Activated CD4-positive, alpha-beta T cell treated with anti-CD3 and anti-CD28 coated beads, Interleukin-2, amount 10 ng/mL, durations not matched to agents 7 days and 5 days (primary cell): Measurements from ENCODE around the gene LITAFD. TPM values are rescaled to one million over a fixed set of nuclear protein-coding genes. Genes with fewer than 3 reads are reported as not detected.
A peak's percentile ranks its signal among the peaks of the same experiment; 100 is the strongest.
"Not testable (repeated sequence)": the region's sequence is repeated elsewhere in the genome, so short reads cannot be mapped to it uniquely, and the experiment has no call there.

Experiments
- CTCF ChIA-PET: fragments of 350-600 bp; sonication (Branson Sonifier 250); formaldehyde crosslinking; loops from one replicate; lab custom pipeline; 2021; ENCODE audit warnings: antibody characterized with exemption; lab: Charles Lee
- POLR2A ChIA-PET: fragments of 350-600 bp; sonication (Branson Sonifier 250); formaldehyde crosslinking; loops from one replicate; lab custom pipeline; 2021; ENCODE audit warnings: antibody characterized with exemption; lab: Charles Lee
- DNase-seq: peaks from one replicate; pipeline ENCODE4 v3.0.0-alpha.2; 2020
- H3K27ac Mint-ChIP-seq: one replicate; pipeline ENCODE4 v1.8.0; 2021; ENCODE audit warnings: mild to moderate bottlenecking, moderate library complexity, mixed read lengths
- H3K27me3 Mint-ChIP-seq: one replicate; pipeline ENCODE4 v1.8.0; 2021; ENCODE audit warnings: mixed read lengths
- H3K36me3 Mint-ChIP-seq: one replicate; pipeline ENCODE4 v1.8.0; 2021; ENCODE audit warnings: low read depth, mixed read lengths
- H3K4me1 Mint-ChIP-seq: one replicate; pipeline ENCODE4 v1.8.0; 2021; ENCODE audit warnings: mixed read lengths
- H3K4me3 Mint-ChIP-seq: one replicate; pipeline ENCODE4 v1.8.0; 2021; ENCODE audit warnings: mild to moderate bottlenecking, moderate library complexity, mixed read lengths
- H3K9me3 Mint-ChIP-seq: one replicate; pipeline ENCODE4 v1.8.0; 2021; ENCODE audit warnings: mixed read lengths
- total RNA-seq, 2 experiments: library from RNA; stranded (reverse); gene quantifications; one replicate each; pipeline ENCODE4 v1.2.3, GENCODE V29; 2021

The LITAFD gene
- total RNA-seq, 2 experiments from 2014 or later = not detected

DNA sequence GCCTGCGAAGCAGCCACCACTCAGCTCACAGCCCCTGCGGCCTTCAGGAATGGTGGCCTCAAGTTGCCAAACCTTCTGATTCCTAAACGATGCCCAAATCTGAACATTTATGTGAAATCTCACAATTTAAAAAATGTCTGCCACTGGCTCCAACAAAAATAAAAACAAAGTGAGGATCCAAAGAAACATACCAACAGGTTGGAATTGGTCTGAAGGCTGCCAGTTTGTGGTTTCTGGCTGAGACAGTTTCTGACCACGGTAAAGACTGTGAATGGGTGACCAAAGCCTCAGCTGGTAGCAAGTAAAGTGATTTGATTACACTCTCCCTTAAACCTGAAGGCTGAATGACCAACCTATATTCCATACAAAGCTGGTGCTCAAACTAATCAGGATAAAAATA is 24.9 kb downstream of the LITAFD start:
- Mint-ChIP-seq H3K9me3 (no peaks in the 10 kb centered on the region), H3K27ac (no peak overlapping the region), H3K4me1 (peaks cover 41% of the 10 kb centered on the region), H3K27me3 (no peaks in the 10 kb centered on the region), H3K4me3 (no peak overlapping the region), H3K36me3 (peaks cover 75% of the 10 kb centered on the region)
- no peak for DNase-seq
- ChIA-PET CTCF (no interaction called here), POLR2A (no interaction called here)

GRCh38 chr16:8908810-8909468 is 26.8 kb downstream of the LITAFD start:
- Mint-ChIP-seq H3K36me3 (peaks cover 70% of the 10 kb centered on the region), H3K27me3 (no peaks in the 10 kb centered on the region), H3K4me3 (no peak overlapping the region), H3K9me3 (no peaks in the 10 kb centered on the region), H3K27ac (peak overlapping the region; percentile 81), H3K4me1 (peaks cover 52% of the 10 kb centered on the region)
- DNase-seq = no peak
- ChIA-PET POLR2A (no interaction called here), CTCF (interaction anchor here (0.7 to 1.2 kb wide), 2 partner anchors 29 to 100 kb away, joined by 3 to 4 read pairs; no protein-coding TSS in a partner anchor)

GRCh38 chr16:8910811-8911210 is 28.7 kb downstream of the LITAFD start:
- Mint-ChIP-seq H3K4me1 (peaks cover 68% of the 10 kb centered on the region), H3K9me3 (no peaks in the 10 kb centered on the region), H3K4me3 (no peak overlapping the region), H3K27ac (peak overlapping the region; percentile 66), H3K27me3 (no peaks in the 10 kb centered on the region), H3K36me3 (peaks cover 72% of the 10 kb centered on the region)
- POLR2A ChIA-PET = no interaction called here
- CTCF ChIA-PET = interaction anchor here (1.2 kb wide), 2 partner anchors 13 to 98 kb away, joined by 3 read pairs; no protein-coding TSS in a partner anchor
- no peak for DNase-seq

GRCh38 chr16:8912793-8913192 is 30.6 kb downstream of the LITAFD start:
- Mint-ChIP-seq H3K4me1 (peaks cover 78% of the 10 kb centered on the region), H3K27me3 (no peaks in the 10 kb centered on the region), H3K9me3 (no peaks in the 10 kb centered on the region), H3K27ac (no peak overlapping the region), H3K4me3 (no peak overlapping the region), H3K36me3 (peaks cover 76% of the 10 kb centered on the region)
- POLR2A ChIA-PET = no interaction called here
- DNase-seq = no peak
- CTCF ChIA-PET = interaction anchor here (0.7 kb wide), 1 partner anchor 771 kb away, joined by 3 read pairs; no protein-coding TSS in a partner anchor

GRCh38 chr16:8914098-8914497 is 31.9 kb downstream of the LITAFD start:
- CTCF ChIA-PET = no interaction called here

GRCh38 chr16:8915722-8916301 is 33.7 kb downstream of the LITAFD start:
- Mint-ChIP-seq H3K4me3 (no peak overlapping the region), H3K36me3 (peaks cover 81% of the 10 kb centered on the region), H3K27me3 (no peaks in the 10 kb centered on the region), H3K4me1 (peaks cover 78% of the 10 kb centered on the region), H3K27ac (no peak overlapping the region), H3K9me3 (no peaks in the 10 kb centered on the region)
- CTCF ChIA-PET = interaction anchor here (0.7 to 1.1 kb wide), 3 partner anchors 8 to 109 kb away, joined by 3 to 4 read pairs (median 3); no protein-coding TSS in a partner anchor
- DNase-seq = no peak
- POLR2A ChIA-PET = no interaction called here

More at GRCh38 chr16:8914098-8914497, 31.9 kb downstream of the LITAFD start:
- Mint-ChIP-seq H3K4me3 (no peak overlapping the region), H3K36me3 (peaks cover 73% of the 10 kb centered on the region), H3K9me3 (no peaks in the 10 kb centered on the region), H3K27me3 (no peaks in the 10 kb centered on the region), H3K4me1 (peaks cover 75% of the 10 kb centered on the region), H3K27ac (peak overlapping the region; percentile 20)
- DNase-seq = no peak
- POLR2A ChIA-PET = interaction anchor here (0.6 kb wide), 1 partner anchor 9 kb away, joined by 5 read pairs; no protein-coding TSS in a partner anchor

GRCh38 chr16:8916541-8917225 is 34.5 kb downstream of the LITAFD start:
- Mint-ChIP-seq H3K27me3 (no peaks in the 10 kb centered on the region), H3K9me3 (no peaks in the 10 kb centered on the region), H3K36me3 (peaks cover 81% of the 10 kb centered on the region), H3K4me1 (peaks cover 78% of the 10 kb centered on the region), H3K4me3 (no peak overlapping the region), H3K27ac (peak overlapping the region; percentile 21)
- POLR2A ChIA-PET = no interaction called here
- DNase-seq = no peak
- CTCF ChIA-PET = interaction anchor here (0.7 to 1.1 kb wide), 2 partner anchors 26 to 110 kb away, joined by 3 to 4 read pairs; no protein-coding TSS in a partner anchor

GRCh38 chr16:8917336-8917735 is 35.2 kb downstream of the LITAFD start:
- DNase-seq, CTCF ChIA-PET, POLR2A ChIA-PET, H3K9me3 Mint-ChIP-seq, H3K27me3 Mint-ChIP-seq, H3K4me3 Mint-ChIP-seq: not testable (repeated sequence)
- Mint-ChIP-seq H3K4me1 (peaks cover 79% of the 10 kb centered on the region), H3K27ac (peak overlapping the region; percentile 61), H3K36me3 (peaks cover 83% of the 10 kb centered on the region)

GRCh38 chr16:8919089-8919933 is 37.2 kb downstream of the LITAFD start:
- CTCF ChIA-PET = interaction anchor here (0.7 kb wide), 1 partner anchor 40 kb away, joined by 3 read pairs; no protein-coding TSS in a partner anchor
- Mint-ChIP-seq H3K27ac (peak overlapping the region; percentile 82), H3K9me3 (no peaks in the 10 kb centered on the region), H3K27me3 (no peaks in the 10 kb centered on the region), H3K36me3 (peaks cover 79% of the 10 kb centered on the region), H3K4me1 (peaks cover 80% of the 10 kb centered on the region), H3K4me3 (peak overlapping the region; percentile 30)
- POLR2A ChIA-PET = no interaction called here
- peak; percentile 34 for DNase-seq

DNA sequence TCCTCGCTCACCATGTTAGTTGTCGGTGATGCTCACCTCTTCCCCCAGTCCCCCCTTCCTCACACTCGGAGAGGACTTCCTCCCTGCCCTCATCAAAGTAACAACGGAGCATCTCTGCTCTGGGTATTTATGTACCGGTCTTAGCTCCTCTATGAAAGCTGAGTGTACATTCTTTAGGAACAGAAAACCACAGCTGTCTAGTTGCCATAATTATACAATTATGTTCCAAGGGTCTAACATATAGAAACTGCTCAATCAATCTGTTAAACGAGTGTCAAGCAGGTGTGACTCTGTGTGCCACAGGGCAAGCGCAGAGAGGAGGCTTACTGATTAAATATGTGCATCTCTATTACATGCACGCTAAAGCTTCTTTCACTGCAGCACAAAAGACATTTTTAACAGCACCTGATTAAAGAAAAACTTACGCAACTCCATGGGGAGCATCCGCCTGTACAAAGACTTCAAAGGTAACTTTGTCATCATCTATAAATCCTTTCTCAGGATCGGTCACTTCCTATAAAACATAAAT is 37.8 kb downstream of the LITAFD start:
- CTCF ChIA-PET = interaction anchor here (0.7 kb wide), 1 partner anchor 40 kb away, joined by 3 read pairs; no protein-coding TSS in a partner anchor
- DNase-seq = no peak
- peak overlapping the region; percentile 82 for H3K27ac Mint-ChIP-seq
- peaks cover 80% of the 10 kb centered on the region for H3K36me3 Mint-ChIP-seq
- POLR2A ChIA-PET = no interaction called here
- H3K4me1 Mint-ChIP-seq = peaks cover 80% of the 10 kb centered on the region
- peak overlapping the region; percentile 30 for H3K4me3 Mint-ChIP-seq
- no peaks in the 10 kb centered on the region for H3K9me3 Mint-ChIP-seq
- H3K27me3 Mint-ChIP-seq = no peaks in the 10 kb centered on the region

- POLR2A ChIA-PET = no interaction called here
Measured at GRCh38 chr16:8920645-8921346, 38.6 kb downstream of the LITAFD start.

More at GRCh38 chr16:8920645-8921346, 38.6 kb downstream of the LITAFD start:
- Mint-ChIP-seq H3K4me3 (no peak overlapping the region), H3K36me3 (peaks cover 80% of the 10 kb centered on the region), H3K27ac (peak overlapping the region; percentile 21), H3K9me3 (no peaks in the 10 kb centered on the region), H3K4me1 (peaks cover 82% of the 10 kb centered on the region), H3K27me3 (no peaks in the 10 kb centered on the region)
- DNase-seq = no peak
- CTCF ChIA-PET = interaction anchor here (1.2 kb wide), 1 partner anchor 24 kb away, joined by 3 read pairs; no protein-coding TSS in a partner anchor
